HG03095 (cell line): ENCODE results near the gene CSMD2.

Experiments used
- ATAC-seq: cut with Tn5 transposase; IDR thresholded peaks from one replicate; pipeline ENCODE4 v1.9.1; 2021; ENCODE audit warnings: moderate library complexity; ENCODE audit not compliant: unreplicated experiment

Gene CSMD2

GRCh38 chr1:33825506-33825905 lies 339.5 kb downstream of the CSMD2 start:
- ATAC-seq = no peak

- ATAC-seq = no peak
These were observed 340.1 kb downstream of the CSMD2 start for GRCh38 chr1:33824971-33825370.

GRCh38 chr1:33824321-33824720 lies 340.7 kb downstream of the CSMD2 start:
- no peak for ATAC-seq

- no peak for ATAC-seq
These were observed 341.2 kb downstream of the CSMD2 start for GRCh38 chr1:33823830-33824229.

- no peak for ATAC-seq
These were observed 341.6 kb downstream of the CSMD2 start for GRCh38 chr1:33823401-33823800.

- ATAC-seq = no peak
These were observed 342.6 kb downstream of the CSMD2 start for GRCh38 chr1:33822396-33822795.

GRCh38 chr1:33821291-33821690 lies 343.7 kb downstream of the CSMD2 start:
- ATAC-seq = no peak

GRCh38 chr1:33820804-33821203 lies 344.2 kb downstream of the CSMD2 start:
- ATAC-seq = no peak

GRCh38 chr1:33819913-33820311 lies 345.1 kb downstream of the CSMD2 start:
- no peak for ATAC-seq

GRCh38 chr1:33819290-33819912 lies 345.6 kb downstream of the CSMD2 start:
- ATAC-seq = no peak

- no peak for ATAC-seq
These were observed 347.0 kb downstream of the CSMD2 start for GRCh38 chr1:33818071-33818470.

GRCh38 chr1:33815061-33815460 lies 350.0 kb downstream of the CSMD2 start:
- ATAC-seq = no peak

GRCh38 chr1:33814166-33814565 lies 350.9 kb downstream of the CSMD2 start:
- no peak for ATAC-seq

GRCh38 chr1:33810571-33810970 lies 354.5 kb downstream of the CSMD2 start:
- no peak for ATAC-seq

- ATAC-seq = no peak
These were observed 359.0 kb downstream of the CSMD2 start for GRCh38 chr1:33805988-33806387.

- no peak for ATAC-seq
These were observed 362.8 kb downstream of the CSMD2 start for GRCh38 chr1:33802268-33802667.

GRCh38 chr1:33797849-33798248 lies 367.2 kb downstream of the CSMD2 start:
- no peak for ATAC-seq

GRCh38 chr1:33792651-33793050 lies 372.4 kb downstream of the CSMD2 start:
- no peak for ATAC-seq

GRCh38 chr1:33792216-33792615 lies 372.8 kb downstream of the CSMD2 start:
- no peak for ATAC-seq

GRCh38 chr1:33791251-33791650 lies 373.8 kb downstream of the CSMD2 start:
- no peak for ATAC-seq

GRCh38 chr1:33790577-33790976 lies 374.5 kb downstream of the CSMD2 start:
- no peak for ATAC-seq

- no peak for ATAC-seq
These were observed 380.2 kb downstream of the CSMD2 start for GRCh38 chr1:33784876-33785275.

- ATAC-seq = no peak
These were observed 382.3 kb downstream of the CSMD2 start for GRCh38 chr1:33782776-33783175.
